KOPT-K1 (cell line): ENCODE measurements around the gene SLC32A1.

Experiments used
- H3K27ac ChIP-seq: fragments of 200-600 bp; sonication (generic); 2 replicates; pipeline ENCODE4 v1.5.1; 2016; ENCODE audit warnings: antibody characterized with exemption, mild to moderate bottlenecking, low read depth, low read length; ENCODE audit not compliant: poor library complexity, severe bottlenecking
- H3K36me3 ChIP-seq: fragments of 200-600 bp; sonication (generic); 2 replicates; pipeline ENCODE4 v1.5.1; 2017; ENCODE audit warnings: antibody characterized with exemption, mild to moderate bottlenecking, low read length, moderate library complexity; ENCODE audit not compliant: insufficient read depth
- H3K9me3 ChIP-seq: fragments of 200-600 bp; sonication (generic); 2 replicates; pipeline ENCODE4 v1.5.1; 2017; ENCODE audit warnings: antibody characterized with exemption, low read length, mild to moderate bottlenecking; ENCODE audit not compliant: insufficient read depth, poor library complexity, severe bottlenecking

Gene SLC32A1

GRCh38 chr20:38757145-38757775 is 33.0 kb downstream of the SLC32A1 start:
- peaks cover 94% of the 10 kb centered on the region for H3K36me3 ChIP-seq
- H3K27ac ChIP-seq, result no peak overlapping the region
- H3K9me3 ChIP-seq, result no peaks in the 10 kb centered on the region

- Histone ChIP-seq H3K36me3 (peaks cover 97% of the 10 kb centered on the region), H3K9me3 (no peaks in the 10 kb centered on the region), H3K27ac (no peak overlapping the region)
Observed at GRCh38 chr20:38759106-38759505, 34.8 kb downstream of the SLC32A1 start.

- Histone ChIP-seq H3K9me3 (no peaks in the 10 kb centered on the region), H3K36me3 (peaks cover 99% of the 10 kb centered on the region), H3K27ac (no peak overlapping the region)
Observed at GRCh38 chr20:38760978-38761377, 36.7 kb downstream of the SLC32A1 start.

DNA sequence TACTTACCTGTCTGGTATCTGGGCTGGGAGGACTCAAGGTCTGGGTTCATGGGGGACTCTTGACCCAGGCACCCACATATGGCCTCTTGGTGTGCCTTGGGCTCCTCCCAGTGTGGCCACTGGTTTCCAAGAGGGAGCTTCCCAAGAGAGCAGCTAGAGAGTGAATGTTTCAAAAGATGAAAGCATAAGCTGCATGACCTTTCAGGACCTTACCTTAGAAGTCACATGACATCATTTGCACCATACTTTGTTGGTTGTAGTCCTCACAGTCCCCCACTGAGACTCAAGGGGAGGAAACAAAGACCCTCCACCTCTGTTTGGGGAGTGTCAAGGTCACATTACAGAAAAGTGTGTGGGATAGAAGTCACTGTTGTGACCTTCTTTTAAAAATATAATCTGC is 37.9 kb downstream of the SLC32A1 start:
- Histone ChIP-seq H3K27ac (no peak overlapping the region), H3K36me3 (peaks cover 96% of the 10 kb centered on the region), H3K9me3 (no peaks in the 10 kb centered on the region)

DNA sequence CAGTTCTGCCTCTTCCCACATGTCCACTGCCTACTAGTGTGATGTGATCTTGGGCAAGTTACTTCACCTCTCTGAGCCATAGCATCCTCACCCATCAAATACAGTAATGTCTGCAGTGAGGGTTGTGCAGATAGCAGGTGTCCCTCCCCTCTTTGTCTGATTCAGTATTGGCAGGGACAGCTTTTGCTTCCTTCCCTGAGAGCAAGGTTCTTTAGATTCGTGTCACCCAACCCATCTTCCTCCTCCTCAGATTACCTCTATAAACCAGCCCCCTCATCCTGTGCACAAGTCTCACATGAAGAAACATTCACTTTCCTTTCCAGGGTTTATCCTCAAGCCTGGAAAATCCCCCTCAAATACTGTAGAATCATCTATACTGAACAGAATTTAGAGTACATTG is 39.3 kb downstream of the SLC32A1 start:
- Histone ChIP-seq H3K9me3 (no peaks in the 10 kb centered on the region), H3K36me3 (peaks cover 97% of the 10 kb centered on the region), H3K27ac (no peak overlapping the region)

DNA sequence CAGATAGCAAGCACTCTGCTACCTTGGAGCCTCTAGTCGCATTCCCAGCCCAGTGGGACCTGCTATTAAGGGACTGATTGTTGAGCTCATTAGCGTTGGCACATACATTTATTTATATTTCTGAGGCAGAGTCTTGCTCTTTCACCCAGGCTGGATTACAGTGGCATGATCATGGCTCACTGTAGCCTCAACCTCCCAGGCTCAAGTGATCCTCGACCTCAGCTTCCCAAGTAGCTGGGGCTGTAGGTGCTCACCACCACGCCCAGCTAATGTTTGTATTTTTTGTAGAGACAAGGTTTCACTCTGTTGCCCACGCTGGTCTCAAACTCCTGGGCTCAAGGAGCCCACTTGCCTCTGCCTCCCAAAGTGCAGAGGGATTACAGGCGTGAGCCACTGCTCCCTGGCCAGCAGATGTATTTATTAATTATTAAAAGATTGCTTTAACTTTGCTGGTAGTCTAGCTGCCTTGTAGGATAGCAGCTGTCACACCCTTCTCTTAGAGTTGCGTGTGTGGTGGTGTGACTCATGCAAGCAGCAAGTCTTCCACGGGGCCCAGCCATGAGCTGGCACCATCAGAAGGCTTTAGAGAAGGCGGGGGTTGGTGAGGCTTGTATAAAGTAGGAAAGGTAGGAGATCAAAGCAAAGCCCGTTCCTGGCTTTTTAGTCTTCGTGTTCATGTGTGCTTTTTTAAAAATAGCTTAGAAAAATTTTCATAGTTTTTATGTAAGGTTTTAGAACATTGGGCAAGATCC is 40.5 kb downstream of the SLC32A1 start:
- no peaks in the 10 kb centered on the region for H3K9me3 ChIP-seq
- H3K27ac ChIP-seq, result no peak overlapping the region
- H3K36me3 ChIP-seq, result peaks cover 97% of the 10 kb centered on the region

- Histone ChIP-seq H3K36me3 (peaks cover 97% of the 10 kb centered on the region), H3K9me3 (no peaks in the 10 kb centered on the region), H3K27ac (no peak overlapping the region)
Observed at GRCh38 chr20:38766071-38766470, 41.8 kb downstream of the SLC32A1 start.

DNA sequence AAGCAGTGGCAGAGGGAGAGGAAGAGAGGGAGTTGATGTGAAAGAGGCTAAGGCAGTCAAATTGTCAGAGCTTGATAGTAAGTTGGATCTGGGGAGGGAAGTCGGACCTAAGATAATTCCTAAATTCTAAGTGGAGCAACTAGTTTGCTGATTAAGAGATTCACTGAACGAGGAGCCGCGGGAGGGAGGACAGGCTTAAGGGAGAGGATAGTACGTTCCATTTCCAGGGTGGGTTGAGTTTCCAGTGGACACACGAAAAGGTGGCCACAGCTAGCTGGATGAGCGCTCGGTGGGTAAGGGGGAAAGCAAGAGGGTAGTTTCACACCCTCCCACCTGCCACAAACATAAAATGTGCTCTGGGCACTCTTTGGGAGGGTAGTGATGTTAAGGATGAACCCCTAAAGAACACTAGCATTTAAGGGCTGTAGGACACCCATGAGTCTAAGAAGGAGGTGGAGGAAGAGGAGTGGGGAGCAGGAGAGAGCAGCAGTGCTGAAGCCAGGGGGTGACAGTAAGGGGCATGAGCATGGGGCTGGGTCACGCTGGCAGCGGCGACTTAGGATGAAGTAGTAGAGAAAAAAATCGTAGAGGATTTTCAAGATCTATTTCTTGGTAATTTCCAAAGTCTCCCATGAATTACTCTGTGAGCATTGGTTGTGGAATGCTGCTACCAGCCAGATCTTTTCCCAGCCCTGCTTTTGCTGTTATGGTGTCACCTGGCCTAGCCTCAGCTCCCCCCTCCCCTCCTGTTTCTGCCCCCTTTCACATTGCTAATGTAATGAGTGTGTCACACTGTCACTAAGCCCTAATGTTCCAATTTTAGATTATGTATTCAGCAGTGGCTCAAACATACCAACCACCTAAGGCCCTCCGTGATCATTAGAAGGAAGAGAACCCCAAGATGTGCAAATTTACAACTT is 45.4 kb downstream of the SLC32A1 start:
- H3K27ac ChIP-seq, result no peak overlapping the region
- H3K9me3 ChIP-seq, result peaks cover 10% of the 10 kb centered on the region
- H3K36me3 ChIP-seq, result peaks cover 97% of the 10 kb centered on the region

GRCh38 chr20:38770546-38770945 is 46.3 kb downstream of the SLC32A1 start:
- Histone ChIP-seq H3K9me3 (peaks cover 10% of the 10 kb centered on the region), H3K27ac (no peak overlapping the region), H3K36me3 (peaks cover 90% of the 10 kb centered on the region)

- H3K27ac ChIP-seq, result no peak overlapping the region
- H3K36me3 ChIP-seq, result peaks cover 86% of the 10 kb centered on the region
- H3K9me3 ChIP-seq, result peaks cover 10% of the 10 kb centered on the region
Observed at GRCh38 chr20:38770970-38771369, 46.7 kb downstream of the SLC32A1 start.

- no peak overlapping the region for H3K27ac ChIP-seq
- H3K36me3 ChIP-seq, result peaks cover 79% of the 10 kb centered on the region
- H3K9me3 ChIP-seq, result peaks cover 10% of the 10 kb centered on the region
Observed at GRCh38 chr20:38771621-38772020, 47.3 kb downstream of the SLC32A1 start.

- no peak overlapping the region for H3K27ac ChIP-seq
- peaks cover 57% of the 10 kb centered on the region for H3K36me3 ChIP-seq
- H3K9me3 ChIP-seq, result peaks cover 10% of the 10 kb centered on the region
Observed at GRCh38 chr20:38774167-38774566, 49.9 kb downstream of the SLC32A1 start.

- peaks cover 10% of the 10 kb centered on the region for H3K9me3 ChIP-seq
- H3K36me3 ChIP-seq, result peaks cover 35% of the 10 kb centered on the region
Observed at GRCh38 chr20:38776363-38776762, 52.1 kb downstream of the SLC32A1 start.

More at GRCh38 chr20:38776363-38776762, 52.1 kb downstream of the SLC32A1 start:
- H3K27ac ChIP-seq, result no peak overlapping the region
